ENCODE data around the gene SPATA12. TPM values are rescaled to one million over a fixed set of nuclear protein-coding genes. Genes with fewer than 3 reads are reported as not detected.

The SPATA12 gene
- total and polyA plus RNA-seq, 2 of the 8 experiments (the other 6 are each of a cell fraction or from before 2014, with no cell fraction given) = 0.19 to 0.97 TPM

GRCh38 chr3:57060089-57060821, at the start of gene SPATA12 (continued):
- TF ChIP-seq MAX (IDR thresholded peaks at IDR 0.05) (peak; percentile 38; the same call in 1 of the 2 replicates), RAD21 (IDR thresholded peaks at IDR 0.05 in 1 of 2, conservative IDR thresholded peaks at IDR 0.05 in 1 of 2; ENCODE audit: low read depth in 2 of 2, low read length in 2 of 2) (no peak), POLR2AphosphoS5 (IDR thresholded peaks at IDR 0.05; ENCODE audit: low read depth, low read length) (peak; percentile 20; the same call in 1 of the 2 replicates), MAFK (IDR thresholded peaks at IDR 0.05; ENCODE audit: low read depth, low read length) (no peak), TAF7 (optimal IDR thresholded peaks at IDR 0.05; ENCODE audit: borderline replicate concordance, low read depth, low read length) (no peak), SIRT6 (IDR thresholded peaks at IDR 0.05; ENCODE audit: low read length) (no peak), CHD1 (IDR thresholded peaks at IDR 0.05; ENCODE audit: low read depth, low read length) (no peak), JUN (IDR thresholded peaks at IDR 0.05; ENCODE audit: low read depth, low read length) (0 out of 2 replicates have a peak, but pooled peaks have one; percentile 23), POU5F1 (IDR thresholded peaks at IDR 0.05; ENCODE audit: low read depth, low read length) (no peak), RFX5 (IDR thresholded peaks at IDR 0.05; ENCODE audit: borderline replicate concordance, low read depth, low read length) (no peak), SIN3A (conservative IDR thresholded peaks at IDR 0.05 in 1 of 2, IDR thresholded peaks at IDR 0.05 in 1 of 2; ENCODE audit: low read depth in 1 of 2, low read length in 2 of 2) (no peak), ASH2L (IDR thresholded peaks at IDR 0.05; ENCODE audit: low read length) (peak; percentile 67), POLR2A (IDR thresholded peaks at IDR 0.05; ENCODE audit: control extremely low read depth in 1 of 2, low read depth in 2 of 2, low read length in 2 of 2) (peak in 1 of 2 experiments; percentile 57; a peak in 1 of 3 replicates), GTF2F1 (IDR thresholded peaks at IDR 0.05; ENCODE audit: borderline replicate concordance, low read depth, low read length) (0 out of 2 replicates have a peak, but pooled peaks have one; percentile 16), EZH2 (IDR thresholded peaks at IDR 0.05; ENCODE audit: low read depth, low read length, severe bottlenecking) (no peak), ATF3 (IDR thresholded peaks at IDR 0.05; ENCODE audit: insufficient read depth, low read depth, low read length) (0 out of 2 replicates have a peak, but pooled peaks have one; percentile 24), TBP (IDR thresholded peaks at IDR 0.05; ENCODE audit: low read depth, low read length) (0 out of 2 replicates have a peak, but pooled peaks have one; percentile 32), SRF (IDR thresholded peaks at IDR 0.05; ENCODE audit: low read depth, low read length) (no peak), TAF1 (IDR thresholded peaks at IDR 0.05; ENCODE audit: low read depth, low read length) (no peak), HDAC2 (IDR thresholded peaks at IDR 0.05; ENCODE audit: borderline replicate concordance in 1 of 2, low read depth in 2 of 2, low read length in 2 of 2) (0 out of 4 replicates have a peak, but pooled peaks of 1 of the 2 experiments have one; percentile 16), KDM1A (IDR thresholded peaks at IDR 0.05; ENCODE audit: borderline replicate concordance, low read length) (peak; percentile 25; the same call in 1 of the 2 replicates), SUZ12 (IDR thresholded peaks at IDR 0.05; ENCODE audit: low read length) (no peak), TEAD4 (IDR thresholded peaks at IDR 0.05; ENCODE audit: low read depth, low read length) (0 out of 2 replicates have a peak, but pooled peaks have one; percentile 7)
